Measurements from ENCODE around the gene ANTXRL.
"Not testable (repeated sequence)": the region's sequence is repeated elsewhere in the genome, so short reads cannot be mapped to it uniquely, and the experiment has no call there.

The ANTXRL gene

GRCh38 chr10:46375406-46375805, 88.6 kb downstream of the ANTXRL start, which contains the start of gene ANXA8L1:
ANXA8L1 (plus strand) TSS chr10:46375776; CDS start chr10:46375852, 76 bp downstream.
- DNase-seq: not testable (repeated sequence)

- DNase-seq: not testable (repeated sequence)
Measured at GRCh38 chr10:46377022-46377421, 90.2 kb downstream of the ANTXRL start.

- DNase-seq: not testable (repeated sequence)
Measured at GRCh38 chr10:46377651-46378050, 90.9 kb downstream of the ANTXRL start.

- not testable (repeated sequence) for DNase-seq
Measured at GRCh38 chr10:46378108-46378507, 91.3 kb downstream of the ANTXRL start.

GRCh38 chr10:46379233-46379848, 92.5 kb downstream of the ANTXRL start:
- not testable (repeated sequence) for DNase-seq
